ENCODE measurements around the gene RFX1.
A peak's percentile ranks its signal among the peaks of the same experiment; 100 is the strongest.
"Not testable (repeated sequence)": the region's sequence is repeated elsewhere in the genome, so short reads cannot be mapped to it uniquely, and the experiment has no call there.

The RFX1 gene

DNA sequence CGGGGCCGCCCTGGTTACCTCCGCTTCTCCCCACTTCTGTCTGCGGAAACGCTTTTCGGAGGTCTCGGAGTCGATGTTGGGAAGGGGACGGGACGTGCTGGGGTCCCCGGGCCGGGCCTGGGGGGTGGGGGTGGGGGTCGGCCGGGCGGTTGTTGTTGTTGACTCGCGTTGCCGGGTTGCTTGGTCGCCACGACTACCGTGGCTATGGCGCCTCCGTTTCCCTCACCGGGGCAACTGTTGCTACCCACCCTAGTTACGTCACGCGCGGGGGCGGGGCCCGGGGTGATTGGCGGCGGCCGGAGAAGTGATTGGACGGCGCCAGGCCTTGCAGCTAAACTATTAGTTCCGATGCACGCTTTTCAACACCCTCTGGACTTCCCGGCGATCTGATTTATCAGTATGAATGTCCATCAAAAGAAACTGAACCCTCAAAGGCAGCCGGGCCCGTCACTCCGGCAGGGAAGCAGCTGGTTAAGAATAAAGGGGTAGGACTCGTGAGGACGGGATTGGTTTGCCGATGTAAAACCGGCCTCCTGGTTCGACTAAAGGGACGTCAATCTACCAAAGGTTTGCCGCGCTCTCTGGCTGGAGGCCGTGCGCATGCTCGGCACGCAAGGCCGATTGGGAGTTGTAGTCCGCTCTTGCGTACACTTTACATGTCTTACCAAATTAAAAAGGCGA, at the start of gene RFX1:
TSS of gene RFX1 (minus strand) at position 236 of the 681 bp plus-strand sequence. CDS start 12,477 bp downstream, outside the sequence.
- peak; percentile 100 for DNase-seq

DNA sequence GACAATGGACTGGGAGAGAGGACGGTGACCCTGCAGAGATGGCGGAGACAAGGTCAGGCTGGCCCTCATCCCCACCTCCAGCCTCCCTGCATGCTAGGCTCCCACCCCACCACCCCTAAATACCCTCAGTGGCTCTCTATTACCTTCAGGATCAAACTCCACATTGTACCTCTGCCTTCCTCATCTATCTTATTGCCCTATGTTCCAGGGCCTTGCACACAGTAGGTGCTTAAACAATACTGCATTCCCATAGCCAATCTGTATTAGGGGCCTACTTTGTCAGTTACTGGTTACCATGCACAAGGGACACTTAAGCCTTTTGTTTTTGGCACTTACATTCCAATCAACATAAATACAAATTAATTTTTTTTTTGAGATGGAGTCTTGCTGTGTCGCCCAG, 49.3 kb upstream of the RFX1 start:
- no peak for DNase-seq

GRCh38 chr19:14054721-14055120, 48.6 kb upstream of the RFX1 start:
- no peak for DNase-seq

DNA sequence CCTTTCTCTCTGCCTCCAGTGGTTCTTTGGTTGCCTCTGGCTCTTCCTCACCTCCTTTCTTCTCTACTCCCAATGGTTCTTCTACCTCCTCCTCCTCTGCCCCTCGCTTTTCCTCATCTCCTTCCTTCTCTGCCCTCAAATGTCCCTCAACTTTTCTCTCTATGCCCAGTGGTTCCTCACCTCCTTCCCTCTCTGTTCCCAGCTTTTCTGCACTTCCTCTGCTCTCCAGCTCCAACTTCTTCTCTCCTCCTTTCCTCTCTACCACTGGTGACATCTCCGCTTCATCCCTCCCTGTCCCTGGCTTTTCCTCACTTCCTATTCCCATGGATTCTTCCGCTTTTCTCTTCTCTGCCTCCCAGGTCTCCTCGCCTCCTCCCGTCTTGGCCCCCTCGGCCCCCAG, 48.0 kb upstream of the RFX1 start:
- no peak for DNase-seq

- no peak for DNase-seq
Measured at GRCh38 chr19:14053500-14053899, 47.4 kb upstream of the RFX1 start.

- no peak for DNase-seq
Measured at GRCh38 chr19:14053032-14053431, 46.9 kb upstream of the RFX1 start.

- no peak for DNase-seq
Measured at GRCh38 chr19:14052470-14052869, 46.4 kb upstream of the RFX1 start.

DNA sequence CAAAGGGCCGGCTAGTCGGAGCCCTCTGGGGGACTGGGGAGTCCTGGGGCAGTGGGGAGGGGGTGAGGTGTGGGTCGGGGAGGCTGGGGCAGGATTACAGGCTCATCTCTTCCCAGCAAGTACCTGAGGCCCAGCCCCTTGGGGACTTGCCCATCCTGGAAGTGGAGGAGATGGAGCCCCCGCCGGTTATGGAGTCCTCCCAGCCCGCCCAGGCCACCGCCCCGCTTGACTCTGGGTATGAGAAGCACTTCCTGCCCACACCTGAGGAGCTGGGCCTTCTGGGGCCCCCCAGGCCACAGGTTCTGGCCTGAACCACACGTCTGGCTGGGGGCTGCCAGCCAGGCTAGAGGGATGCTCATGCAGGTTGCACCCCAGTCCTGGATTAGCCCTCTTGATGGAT, 45.9 kb upstream of the RFX1 start:
- DNase-seq, result no peak

GRCh38 chr19:14050961-14051360, 44.8 kb upstream of the RFX1 start:
- DNase-seq, result not testable (repeated sequence)

DNA sequence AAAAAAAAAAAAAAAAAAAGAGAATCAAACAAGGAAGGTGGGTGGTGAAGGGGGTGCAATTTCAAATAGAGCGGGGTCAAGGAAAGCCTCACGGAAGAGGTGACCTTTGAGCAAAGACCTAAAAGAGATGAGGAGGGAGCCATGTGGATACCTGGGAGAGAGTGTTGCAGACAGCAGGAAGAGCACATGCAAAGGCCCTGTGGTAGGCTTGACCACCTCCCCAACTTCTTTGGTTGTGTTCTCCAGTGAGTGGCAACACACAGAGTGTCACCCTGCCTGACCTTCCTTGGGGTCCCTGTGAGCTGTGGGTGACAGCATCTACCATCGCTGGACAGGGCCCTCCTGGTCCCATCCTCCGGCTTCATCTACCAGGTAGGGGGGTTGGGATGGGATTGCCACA, 44.4 kb upstream of the RFX1 start:
- DNase-seq, result no peak

- no peak for DNase-seq
Measured at GRCh38 chr19:14048443-14049153, 42.5 kb upstream of the RFX1 start.

GRCh38 chr19:14047866-14048265, 41.7 kb upstream of the RFX1 start:
- not testable (repeated sequence) for DNase-seq

DNA sequence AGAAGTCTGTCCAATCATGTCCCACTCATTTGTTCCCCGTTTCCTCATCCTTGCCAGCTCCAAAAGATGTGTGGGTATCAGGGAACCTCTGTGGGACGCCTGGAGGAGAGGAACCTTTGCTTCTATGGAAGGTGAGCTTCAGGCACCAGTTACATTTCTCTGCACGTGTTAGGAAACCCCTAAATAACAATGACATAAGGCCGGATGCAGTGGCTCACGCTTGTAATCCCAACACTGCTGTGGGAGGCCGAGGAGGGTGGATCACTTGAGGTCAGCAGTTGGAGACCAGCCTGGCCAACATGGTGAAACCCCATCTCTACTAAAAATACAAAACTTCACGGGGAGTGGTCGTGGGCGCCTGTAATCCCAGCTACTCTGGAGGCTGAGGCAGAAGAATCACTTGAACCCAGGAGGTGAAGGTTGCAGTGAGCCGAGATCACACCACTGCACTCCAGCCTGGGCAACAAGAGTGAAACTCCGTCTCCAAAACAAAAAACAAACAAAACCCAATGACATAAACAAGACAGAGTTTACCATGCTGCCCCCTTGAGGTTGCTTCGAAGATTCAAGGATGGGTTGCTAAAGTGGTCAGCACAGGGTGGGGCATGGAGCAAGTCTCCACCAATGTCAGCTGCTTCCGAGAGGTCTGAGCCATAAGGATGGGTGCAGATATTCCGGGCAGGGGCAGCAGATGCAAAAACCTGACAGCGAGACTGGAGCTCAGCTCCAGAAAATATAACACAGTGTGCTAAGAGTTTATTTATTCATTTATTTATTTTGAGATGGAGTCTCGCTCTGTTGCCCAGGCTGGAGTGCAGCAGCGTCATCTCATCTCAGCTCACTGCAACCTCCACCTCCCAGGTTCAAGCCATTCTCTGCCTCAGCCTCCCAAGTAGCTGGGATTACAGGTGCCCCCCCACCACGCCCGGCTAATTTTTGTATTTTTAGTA, 36.8 kb upstream of the RFX1 start:
- not testable (repeated sequence) for DNase-seq

DNA sequence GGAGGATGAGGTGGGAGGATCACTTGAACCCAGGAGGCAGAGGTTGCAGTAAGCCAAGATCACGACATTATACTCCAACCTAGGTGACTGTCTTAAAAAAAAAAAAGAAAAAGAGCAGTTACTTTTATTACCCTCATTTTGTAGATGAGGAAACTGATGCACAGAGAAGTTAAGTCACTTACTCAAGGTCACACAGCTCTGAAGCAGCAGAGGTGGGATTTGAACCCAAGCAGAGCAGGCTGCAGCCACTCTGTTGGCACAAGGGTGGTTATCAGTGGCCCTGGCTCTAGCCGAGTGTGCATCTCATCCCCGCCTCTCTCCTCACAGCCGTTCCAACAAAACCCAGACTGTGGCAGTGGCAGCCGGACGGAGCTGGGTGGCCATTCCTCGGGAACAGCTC, 33.1 kb upstream of the RFX1 start:
- no peak for DNase-seq

DNA sequence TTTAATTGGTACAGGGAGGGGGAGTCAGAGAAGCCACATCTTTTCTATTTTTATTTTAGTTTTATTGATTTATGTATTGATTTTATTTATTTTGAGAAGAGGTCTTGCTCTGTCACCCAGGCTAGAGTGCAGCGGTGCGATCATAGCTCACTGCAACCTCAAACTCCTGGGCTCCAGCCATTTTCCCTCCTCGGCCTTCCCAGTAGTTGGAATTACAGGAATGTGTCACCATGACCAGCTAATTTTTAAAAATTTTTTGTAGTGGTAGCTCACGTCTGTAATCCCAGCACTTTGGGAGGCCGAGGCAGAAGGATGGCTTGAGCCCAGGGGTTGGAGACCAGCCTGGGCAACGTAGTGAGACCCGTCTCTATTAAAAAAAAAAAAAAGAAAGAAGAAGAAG, 29.6 kb upstream of the RFX1 start:
- no peak for DNase-seq

GRCh38 chr19:14035159-14035558, 29.0 kb upstream of the RFX1 start:
- not testable (repeated sequence) for DNase-seq

DNA sequence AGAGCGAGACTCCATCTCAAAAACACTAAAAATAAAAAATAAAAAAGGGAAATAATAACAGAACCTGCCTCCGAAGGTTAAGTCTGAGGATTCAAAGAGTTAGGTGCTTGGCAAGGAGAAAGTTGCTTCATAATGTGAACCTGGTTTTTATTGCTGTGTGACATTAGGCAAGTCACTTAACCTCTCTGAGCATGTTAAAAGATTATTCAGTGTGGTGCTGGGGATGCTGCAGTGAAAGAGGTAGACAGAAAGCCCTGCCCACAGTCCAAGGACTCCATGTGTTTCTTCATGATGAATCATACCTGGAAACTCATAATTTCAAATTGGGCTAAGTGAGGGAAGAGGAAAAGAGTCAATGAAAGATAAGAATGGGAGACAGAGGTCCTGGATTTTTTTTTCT, 27.8 kb upstream of the RFX1 start:
- no peak for DNase-seq

- no peak for DNase-seq
Measured at GRCh38 chr19:14031719-14032480, 25.8 kb upstream of the RFX1 start, which contains the start of gene IL27RA. Gene IL27RA, plus strand, starts transcription at chr19:14031762. Its CDS starts 111 bp downstream, at chr19:14031873.

DNA sequence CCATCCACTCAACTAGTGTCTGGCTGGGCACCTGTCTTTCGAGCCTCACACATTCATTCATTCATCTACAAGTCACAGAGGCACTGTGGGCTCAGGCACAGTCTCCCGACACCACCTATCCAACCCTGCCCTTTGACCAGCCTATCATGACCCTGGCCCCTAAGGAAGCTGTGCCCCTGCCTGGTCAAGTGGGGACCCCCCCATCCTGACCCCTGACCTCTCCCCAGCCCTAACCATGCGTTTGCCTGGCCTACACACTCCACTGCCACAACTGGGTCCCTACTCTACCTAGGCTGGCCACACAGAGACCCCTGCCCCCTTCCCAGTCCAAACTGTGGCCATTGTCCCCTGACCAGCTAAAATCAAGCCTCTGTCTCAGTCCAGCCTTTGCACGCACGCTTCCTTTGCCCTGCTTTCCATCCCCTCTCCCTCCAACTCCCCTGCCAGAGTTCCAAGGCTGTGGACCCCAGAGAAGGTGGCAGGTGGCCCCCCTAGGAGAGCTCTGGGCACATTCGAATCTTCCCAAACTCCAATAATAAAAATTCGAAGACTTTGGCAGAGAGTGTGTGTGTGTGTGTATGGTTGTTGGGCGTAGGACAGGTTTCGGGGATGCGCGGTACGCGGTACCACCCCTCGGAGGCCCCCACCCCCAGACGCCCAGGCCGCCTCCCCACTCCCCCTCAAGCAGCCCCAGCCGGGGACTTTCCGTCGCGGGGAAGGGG, 25.0 kb upstream of the RFX1 start:
- no peak for DNase-seq

DNA sequence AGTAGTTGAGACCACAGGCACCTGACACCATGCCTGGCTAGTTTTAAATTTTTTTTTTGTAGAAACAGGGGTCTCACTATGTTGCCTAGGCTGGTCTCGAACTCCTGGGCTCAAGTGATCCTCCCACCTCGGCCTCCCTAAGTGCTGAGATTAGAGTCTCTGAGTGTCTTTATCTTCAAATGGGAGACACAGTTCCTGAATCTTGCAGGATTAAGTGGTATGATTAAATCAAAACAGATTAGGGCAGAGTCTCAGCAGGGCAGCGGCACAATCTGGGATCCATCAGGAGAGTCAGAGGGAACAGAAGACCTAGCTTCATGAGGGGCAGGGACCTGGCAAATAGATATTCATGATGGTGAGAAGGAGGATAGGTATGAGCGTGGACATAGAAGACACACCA, 22.8 kb upstream of the RFX1 start:
- no peak for DNase-seq

DNA sequence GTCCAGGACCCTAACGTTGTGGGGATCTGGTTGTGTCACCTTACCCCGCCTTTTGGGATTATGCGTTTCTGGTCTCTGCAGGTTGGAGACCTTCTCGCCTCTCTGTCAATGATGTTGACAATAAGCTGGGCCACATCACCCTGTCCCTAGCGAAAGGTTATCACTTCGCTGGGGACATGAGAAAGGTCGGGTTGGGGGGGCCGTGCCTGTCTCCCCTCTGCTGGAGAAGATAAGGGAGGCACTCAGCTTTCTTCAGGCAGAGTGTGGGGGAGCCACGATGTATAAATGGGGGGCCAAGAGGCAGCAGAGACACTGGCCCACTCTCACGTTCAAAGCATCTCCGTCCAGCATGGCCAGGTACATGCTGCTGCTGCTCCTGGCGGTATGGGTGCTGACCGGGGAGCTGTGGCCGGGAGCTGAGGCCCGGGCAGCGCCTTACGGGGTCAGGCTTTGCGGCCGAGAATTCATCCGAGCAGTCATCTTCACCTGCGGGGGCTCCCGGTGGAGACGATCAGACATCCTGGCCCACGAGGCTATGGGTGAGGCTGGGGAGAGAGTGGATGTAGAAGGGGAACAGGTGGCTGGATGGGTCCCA, 21.8 kb upstream of the RFX1 start, which contains the start of gene RLN3:
TSS of gene RLN3 (plus strand) at position 293 of the 595 bp plus-strand sequence. CDS start at position 350, 57 bp downstream.
- DNase-seq, result no peak
